NOMO-1 treated with DMSO at 0.1 percent for 48 hours (cell line): ENCODE data around the gene TCF25.
"Not testable (repeated sequence)": the region's sequence is repeated elsewhere in the genome, so short reads cannot be mapped to it uniquely, and the experiment has no call there.

Source experiments
- DNase-seq: peaks from one replicate; lab custom pipeline; 2025; ENCODE audit not compliant: unreplicated experiment; lab: John Stamatoyannopoulos, UW

The TCF25 gene

DNA sequence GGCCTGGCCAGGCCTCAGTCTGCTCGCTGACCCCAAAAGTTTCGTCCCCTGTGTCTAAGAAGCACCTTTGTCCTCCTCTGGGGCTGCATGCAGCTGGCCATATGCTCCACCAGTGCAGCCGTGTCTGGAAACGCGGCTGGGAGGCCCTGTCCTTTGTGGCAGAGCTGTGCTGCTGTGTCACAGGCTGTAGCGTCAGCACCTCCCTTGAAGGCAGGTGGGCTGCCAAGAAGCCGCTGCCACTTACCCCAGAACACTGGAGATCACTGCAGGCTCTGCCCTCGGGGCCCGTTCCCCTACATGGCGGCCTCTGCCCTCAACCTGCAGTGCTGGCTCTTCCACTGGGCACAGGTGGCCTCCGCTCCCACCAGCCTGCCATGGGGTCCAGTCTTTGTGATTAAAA lies 29.6 kb downstream of the TCF25 start:
- DNase-seq = no peak

DNA sequence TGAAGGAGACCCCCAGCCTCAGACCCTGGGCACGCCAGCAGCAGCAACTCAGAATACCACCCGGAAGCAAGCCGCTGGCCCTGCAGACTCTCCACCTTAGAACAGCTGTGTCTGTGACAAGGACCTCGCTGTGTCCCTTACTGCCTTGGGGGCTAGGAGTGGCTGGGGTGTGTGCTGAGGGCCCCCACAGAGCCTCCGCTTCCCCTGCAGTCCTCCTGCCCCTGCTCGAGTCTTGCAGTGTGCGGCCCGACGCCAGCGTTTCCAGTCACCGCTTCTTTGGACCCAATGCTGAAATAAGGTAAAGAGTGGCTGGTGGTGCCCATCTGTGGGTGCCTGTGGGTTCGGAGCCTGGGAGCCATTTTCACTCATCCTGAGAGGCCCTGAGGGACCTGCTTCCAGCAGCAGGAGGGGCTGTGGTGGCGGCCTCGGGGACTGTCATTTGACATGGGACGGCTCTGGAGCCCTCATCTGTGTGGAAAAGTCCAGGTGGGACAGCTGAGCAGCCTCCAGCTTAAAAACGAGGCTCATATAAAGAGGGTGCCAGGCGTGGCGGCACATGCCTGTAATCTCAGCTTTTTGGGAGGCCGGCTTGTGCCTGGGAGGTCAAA lies 30.6 kb downstream of the TCF25 start:
- no peak for DNase-seq

DNA sequence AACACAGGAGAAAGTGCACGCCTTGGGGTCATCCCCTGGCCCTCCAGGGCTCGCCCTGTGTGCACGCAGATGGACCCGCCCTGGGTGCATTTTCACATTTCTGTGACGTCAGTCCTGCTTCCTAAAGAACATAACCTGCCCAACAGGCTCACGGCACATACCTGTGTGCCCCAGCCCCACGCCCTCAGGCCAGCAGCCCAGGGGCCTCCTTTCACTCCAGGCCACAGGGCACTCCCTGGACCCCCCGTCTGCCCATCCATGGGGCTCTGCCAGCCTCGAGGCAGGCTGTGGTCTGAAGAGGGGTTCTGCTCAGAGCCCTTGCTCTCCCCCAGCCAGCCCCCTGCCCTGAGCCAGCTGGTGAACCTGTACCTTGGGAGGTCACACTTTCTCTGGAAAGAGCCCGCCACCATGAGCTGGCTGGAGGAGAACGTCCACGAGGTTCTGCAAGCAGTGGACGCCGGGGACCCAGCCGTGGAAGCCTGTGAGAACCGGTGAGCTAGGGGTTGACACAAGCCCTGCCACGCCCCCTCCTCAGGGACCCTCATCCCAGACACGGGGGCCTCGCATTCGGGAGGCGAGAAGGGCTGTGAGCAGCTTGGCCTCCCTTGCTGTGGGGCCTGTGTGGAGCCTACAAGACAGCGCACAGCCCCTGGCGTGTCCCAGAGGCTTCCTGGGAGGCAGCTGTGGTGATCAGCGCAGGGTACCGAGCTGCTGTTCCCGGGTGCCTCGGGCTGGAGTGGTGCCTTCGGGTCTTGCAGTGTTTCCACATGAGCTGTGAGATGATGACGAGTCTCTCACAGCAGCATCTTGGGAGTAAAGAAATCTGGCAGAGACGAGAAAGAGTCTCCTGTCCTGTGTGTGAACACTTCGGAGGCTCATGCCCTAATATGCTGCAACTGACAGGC lies 31.5 kb downstream of the TCF25 start:
- DNase-seq = no peak

DNA sequence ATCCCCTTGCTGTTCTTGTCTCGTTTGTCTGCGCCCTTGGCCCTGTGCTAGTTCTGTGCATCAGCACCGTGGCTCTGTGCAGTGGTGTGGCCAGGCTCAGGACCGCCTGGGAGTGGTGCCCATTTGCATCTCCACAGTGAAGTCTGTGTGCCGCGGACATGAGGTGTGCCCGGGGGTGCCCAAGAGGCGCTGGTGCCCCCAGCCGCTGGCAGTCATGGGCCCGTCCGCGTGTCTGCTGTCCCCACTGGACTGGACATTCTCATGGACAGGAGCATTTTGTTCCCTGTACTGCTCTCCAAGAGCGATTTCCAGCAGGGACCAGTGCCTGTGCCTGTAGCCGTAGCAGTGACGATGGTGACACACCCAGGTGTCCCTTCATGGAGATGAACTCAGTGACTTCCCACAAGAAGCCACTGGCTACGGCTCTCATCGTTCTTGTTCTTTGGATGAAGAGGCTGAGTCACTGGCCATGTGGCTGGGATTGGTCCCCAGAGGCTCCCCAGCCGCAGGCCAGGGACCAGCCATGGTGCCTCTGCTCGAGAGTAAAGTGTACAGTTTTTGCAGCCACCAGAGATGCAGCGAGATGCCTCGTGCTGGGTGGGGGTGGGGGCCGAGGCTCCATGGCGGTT lies 32.2 kb downstream of the TCF25 start:
- DNase-seq = no peak

DNA sequence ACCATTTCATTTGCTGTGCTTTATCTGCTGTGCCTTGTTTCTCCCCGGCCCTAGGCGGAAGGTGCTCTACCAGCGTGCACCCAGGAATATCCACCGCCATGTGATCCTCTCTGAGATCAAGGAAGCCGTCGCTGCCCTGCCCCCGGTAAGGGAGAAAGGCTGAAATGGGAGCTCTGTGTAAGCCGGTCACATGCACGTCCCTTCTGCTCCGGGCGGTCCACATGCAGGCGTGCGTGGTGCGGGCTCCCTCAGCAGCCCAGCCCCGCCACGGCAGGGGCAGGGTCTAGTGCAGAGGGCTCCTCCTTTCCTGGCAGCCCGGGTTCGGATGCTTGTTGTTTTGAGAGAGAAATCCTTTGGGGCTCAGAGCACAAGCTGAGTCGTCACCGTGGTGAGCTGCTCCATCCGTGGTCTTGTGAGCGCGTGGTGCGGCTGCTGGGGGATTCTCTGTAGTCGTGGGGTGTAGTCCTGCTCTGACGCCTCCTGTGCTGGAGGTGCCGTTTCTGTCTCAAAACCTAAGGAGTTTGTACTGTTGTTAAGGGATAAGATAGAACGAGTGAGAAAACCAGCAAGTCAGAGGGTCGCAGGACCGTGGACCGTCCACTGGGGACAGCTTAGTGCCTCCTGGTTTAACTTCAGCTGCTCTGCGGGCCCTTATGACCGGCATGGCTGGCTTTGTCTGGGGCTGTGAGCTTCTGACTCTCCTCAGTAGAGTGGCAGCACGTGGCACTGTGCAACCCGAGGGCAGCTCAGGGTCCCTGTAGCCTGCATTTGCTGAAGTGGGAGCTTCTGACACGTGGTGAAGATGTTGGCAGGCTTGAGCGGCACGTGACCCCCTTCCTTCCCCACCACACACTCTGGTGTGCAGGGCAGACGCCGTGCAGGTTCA lies 33.0 kb downstream of the TCF25 start:
- no peak for DNase-seq

DNA sequence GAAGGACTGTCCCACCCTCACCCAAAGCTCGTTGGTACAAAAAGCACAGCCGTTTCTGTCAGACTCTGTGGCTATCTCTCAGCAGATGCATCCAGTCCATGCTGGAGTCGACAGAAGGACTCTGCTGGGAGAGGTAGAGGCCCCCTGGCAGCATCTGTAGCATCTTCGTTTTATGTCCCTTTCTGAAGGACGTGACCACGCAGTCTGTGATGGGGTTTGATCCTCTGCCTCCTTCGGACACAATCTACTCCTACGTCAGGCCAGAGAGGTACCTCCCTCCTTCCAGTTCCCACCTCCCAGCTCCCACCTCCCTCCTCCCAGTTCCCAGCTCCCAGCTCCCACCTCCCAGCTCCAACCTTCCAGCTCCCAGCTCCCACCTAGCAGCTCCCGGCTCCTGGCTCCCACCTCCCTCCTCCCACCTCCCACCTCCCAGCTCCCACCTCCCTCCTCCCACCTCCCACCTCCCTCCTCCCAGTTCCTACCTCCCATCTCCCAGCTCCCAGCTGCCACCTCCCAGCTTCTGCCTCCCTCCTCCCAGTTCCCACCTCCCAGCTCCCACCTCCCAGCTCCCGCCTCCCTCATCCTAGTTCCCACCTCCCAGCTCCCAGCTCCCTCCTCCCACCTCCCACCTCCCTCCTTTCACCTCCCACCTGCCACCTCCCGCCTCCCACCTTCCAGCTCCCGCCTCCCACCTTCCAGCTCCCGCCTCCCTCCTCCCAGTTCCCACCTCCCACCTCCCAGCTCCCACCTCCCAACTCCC lies 33.8 kb downstream of the TCF25 start:
- DNase-seq = no peak

DNA sequence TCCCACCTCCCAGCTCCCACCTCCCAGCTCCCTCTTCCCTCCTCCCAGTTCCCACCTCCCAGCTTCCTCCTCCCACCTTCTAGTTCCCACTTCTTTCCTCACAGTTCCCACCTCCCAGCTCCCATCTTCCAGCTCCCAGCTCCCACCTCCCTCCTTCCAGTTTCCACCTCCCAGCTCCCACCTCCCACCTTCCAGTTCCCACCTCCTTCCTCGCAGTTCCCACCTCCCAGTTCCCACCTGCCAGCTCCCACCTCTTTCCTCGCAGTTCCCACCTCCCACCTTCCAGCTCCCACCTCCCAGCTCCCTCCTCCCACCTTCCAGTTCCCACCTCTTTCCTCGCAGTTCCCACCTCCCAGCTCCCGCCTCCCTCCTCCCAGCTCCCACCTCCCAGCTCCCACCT lies 34.8 kb downstream of the TCF25 start:
- DNase-seq = no peak

- peak; percentile 44 for DNase-seq
Observed at GRCh38 chr16:89909777-89910716, 36.7 kb downstream of the TCF25 start.

DNA sequence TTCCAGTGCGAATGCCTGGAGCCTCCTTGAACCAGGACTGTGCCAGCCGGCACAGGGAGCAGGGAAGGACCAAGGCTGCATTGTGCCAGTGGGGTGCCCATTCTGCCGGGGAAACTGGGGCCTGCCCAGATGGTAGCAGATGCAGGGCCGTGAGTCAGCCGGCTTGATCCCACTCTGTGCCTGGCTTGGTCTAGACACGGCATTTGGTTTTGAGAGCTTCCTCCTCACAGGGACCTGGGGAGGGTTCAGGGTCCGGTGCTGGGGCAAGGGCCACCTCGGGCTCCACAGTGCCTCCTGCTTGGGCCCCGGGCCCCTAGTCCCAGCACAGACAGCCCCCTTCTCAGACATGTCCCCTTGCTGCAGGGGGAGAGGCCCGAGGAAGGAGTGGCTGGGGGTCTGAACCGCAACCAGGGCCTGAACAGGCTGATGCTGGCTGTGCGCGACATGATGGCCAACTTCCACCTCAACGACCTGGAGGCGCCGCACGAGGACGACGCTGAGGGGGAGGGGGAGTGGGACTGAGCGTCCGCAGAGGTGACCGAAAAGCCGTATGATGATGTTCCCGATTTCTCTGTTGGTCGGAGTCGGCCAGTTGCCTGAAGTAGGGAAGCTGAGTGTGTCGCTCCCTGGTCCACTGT lies 37.4 kb downstream of the TCF25 start:
- no peak for DNase-seq

DNA sequence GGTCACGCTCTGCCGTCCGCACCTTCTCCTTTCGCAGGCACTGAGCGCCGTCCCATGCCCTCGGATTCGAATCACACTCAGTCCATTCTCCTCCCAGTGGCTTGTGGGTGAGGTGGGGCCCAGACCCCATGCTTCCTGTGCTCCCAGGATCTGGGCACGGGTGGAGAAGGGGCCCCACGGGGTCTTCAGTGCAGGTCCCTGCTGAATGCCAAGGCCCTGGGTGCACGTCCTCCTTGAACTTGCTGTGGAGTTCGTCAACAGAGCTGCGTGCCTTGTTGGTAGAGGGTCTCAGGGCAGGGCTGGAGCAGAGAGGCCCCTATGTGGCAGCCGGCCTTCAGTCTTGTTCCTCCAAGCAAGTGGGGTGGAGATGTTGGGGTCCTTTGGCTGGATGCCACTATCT lies 38.0 kb downstream of the TCF25 start:
- DNase-seq = no peak

DNA sequence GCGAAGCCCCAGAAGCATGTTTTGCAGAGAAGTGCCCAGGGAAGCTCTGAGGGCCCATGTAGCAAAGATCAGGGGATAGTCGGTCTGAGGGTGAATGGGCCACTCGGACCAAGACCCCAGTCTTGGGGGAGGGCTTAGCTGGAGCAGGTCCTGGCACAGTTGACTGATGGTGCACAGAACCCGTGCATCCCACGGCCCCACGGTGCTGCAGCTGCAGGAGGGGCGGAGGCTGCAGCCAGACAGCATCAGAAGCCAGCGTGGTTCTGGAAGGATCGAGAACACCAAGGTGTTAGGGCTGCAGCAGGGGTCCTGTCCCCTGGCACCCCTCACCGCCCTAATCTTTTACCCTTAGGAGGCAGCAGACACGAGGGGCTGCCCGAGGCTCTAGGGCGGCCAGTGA lies 38.8 kb downstream of the TCF25 start:
- no peak for DNase-seq

- no peak for DNase-seq
Observed at GRCh38 chr16:89912627-89913026, 39.2 kb downstream of the TCF25 start.

GRCh38 chr16:89913408-89914387 lies 40.3 kb downstream of the TCF25 start:
- DNase-seq = no peak

DNA sequence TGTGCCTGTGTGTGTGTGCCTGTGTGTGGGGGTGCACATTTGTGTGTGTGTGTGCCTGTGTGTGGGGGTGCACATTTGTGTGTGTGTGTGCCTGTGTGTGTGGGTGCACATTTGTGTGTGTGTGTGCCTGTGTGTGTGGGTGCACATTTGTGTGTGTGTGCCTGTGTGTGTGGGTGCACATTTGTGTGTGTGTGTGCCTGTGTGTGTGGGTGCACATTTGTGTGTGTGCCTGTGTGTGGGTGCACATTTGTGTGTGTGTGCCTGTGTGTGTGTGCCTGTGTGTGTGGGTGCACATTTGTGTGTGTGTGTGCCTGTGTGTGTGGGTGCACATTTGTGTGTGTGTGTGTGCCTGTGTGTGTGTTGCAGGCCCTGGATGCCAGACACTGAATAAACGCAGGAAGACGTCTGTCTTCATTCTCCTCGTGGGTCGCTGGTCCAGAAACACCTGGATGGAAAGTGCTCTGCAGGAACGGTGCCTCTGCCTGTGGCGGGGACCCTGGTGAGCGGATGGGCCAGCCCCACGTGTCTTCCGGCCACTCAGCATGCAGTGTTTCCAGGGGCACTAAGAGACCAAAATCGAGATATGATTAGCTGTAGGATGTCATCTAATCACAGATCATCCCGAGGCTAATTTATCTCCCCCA lies 41.4 kb downstream of the TCF25 start:
- not testable (repeated sequence) for DNase-seq

GRCh38 chr16:89915303-89916232 lies 42.2 kb downstream of the TCF25 start:
- no peak for DNase-seq
